ENCODE data around the gene TRAF3IP1. TPM values are rescaled to one million over a fixed set of nuclear protein-coding genes. Genes with fewer than 3 reads are reported as not detected.
A peak's percentile ranks its signal among the peaks of the same experiment; 100 is the strongest.

TRAF3IP1 gene
- total RNA-seq, 4 donors from 2014 or later = 19.9 to 38.6 (median 23.6) TPM

- peak; percentile 55 for DNase-seq (ENCODE audit: extremely low spot score)
- intact Hi-C loops (cut with DNase I) = no loop called here
- Histone ChIP-seq H3K27me3 (no peaks in the 10 kb centered on the region), H3K27ac (replicated peaks in 1 of 4) (peak overlapping the region in 3 of 4 donors; percentile 64 to 81 (median 72)), H3K36me3 (peaks cover 31 to 83% (median 55%) of the 10 kb centered on the region in 4 donors), H3K9me3 (no peaks in the 10 kb centered on the region), H3K4me3 (no peak overlapping the region), H3K4me1 (peaks cover 20 to 33% (median 27%) of the 10 kb centered on the region in 4 donors)
- no peak for TF ChIP-seq POLR2AphosphoS5 (IDR thresholded peaks at IDR 0.05)
- TF ChIP-seq EP300 (IDR thresholded peaks at IDR 0.05) = no peak
- TF ChIP-seq POLR2A (IDR thresholded peaks at IDR 0.05; ENCODE audit: low read depth) = no peak
- no peak for TF ChIP-seq CTCF (IDR thresholded peaks at IDR 0.05)
- WGBS = 87% methylated on average over 8 of the region's 8 CpGs
Observed at GRCh38 chr2:238449241-238449640, 128.9 kb downstream of the TRAF3IP1 start.

- Histone ChIP-seq H3K4me1 (peaks cover 20 to 33% (median 27%) of the 10 kb centered on the region in 4 donors), H3K4me3 (no peak overlapping the region), H3K27ac (replicated peaks in 1 of 4) (peak overlapping the region; percentile 64 to 81 (median 68)), H3K27me3 (no peaks in the 10 kb centered on the region), H3K9me3 (no peaks in the 10 kb centered on the region), H3K36me3 (peaks cover 23 to 76% (median 48%) of the 10 kb centered on the region in 4 donors)
- intact Hi-C loops (cut with DNase I) = no loop called here
- TF ChIP-seq CTCF (IDR thresholded peaks at IDR 0.05) (no peak), POLR2AphosphoS5 (IDR thresholded peaks at IDR 0.05) (peak in 1 of 2 donors; percentile 60)
- peak; percentile 93 for DNase-seq (ENCODE audit: extremely low spot score)
- 67% methylated on average over 9 of the region's 9 CpGs for WGBS
Observed at GRCh38 chr2:238449909-238450417, 129.6 kb downstream of the TRAF3IP1 start.

- H3K4me1 ChIP-seq = peaks cover 20 to 33% (median 27%) of the 10 kb centered on the region in 4 donors
- TF ChIP-seq EP300 (IDR thresholded peaks at IDR 0.05) (peak; percentile 30), CTCF (IDR thresholded peaks at IDR 0.05) (no peak), POLR2AphosphoS5 (IDR thresholded peaks at IDR 0.05) (peak; percentile 33 to 40)
- peak; percentile 90 for DNase-seq (ENCODE audit: extremely low spot score)
- H3K4me3 ChIP-seq = no peak overlapping the region
- H3K36me3 ChIP-seq = peaks cover 18 to 71% (median 43%) of the 10 kb centered on the region in 4 donors
- no peaks in the 10 kb centered on the region for H3K9me3 ChIP-seq
- intact Hi-C loops (cut with DNase I) = no loop called here
- H3K27ac ChIP-seq (replicated peaks in 1 of 4) = peak overlapping the region; percentile 64 to 81 (median 68)
- WGBS = 51% methylated on average over 9 of the region's 11 CpGs
- H3K27me3 ChIP-seq = no peaks in the 10 kb centered on the region
Observed at GRCh38 chr2:238450440-238450861, 130.1 kb downstream of the TRAF3IP1 start.

Small RNA genes within 50 kb of the gene (small RNA-seq; reads per million reads assigned to genes)
- gene RNU6-234P = 0 reads per million in 3 donors

Other genes starting within 250 kb of the TRAF3IP1 start
- gene ESPNL, start 220.2 kb upstream of the TRAF3IP1 start, total RNA-seq = 1 to 10 TPM in 1 of 4 donors, under 1 TPM in 2, not detected in 1; 0.78 to 1.3 (median 0.83) TPM
- gene KLHL30, start 181.8 kb upstream of the TRAF3IP1 start, total RNA-seq = 1 to 10 TPM; 1.2 to 8.0 (median 4.4) TPM
- gene ERFE, start 161.5 kb upstream of the TRAF3IP1 start, total RNA-seq = under 1 TPM in 2 of 4 donors, not detected in 2; 0.39 to 0.66 TPM
- gene ILKAP, start 116.8 kb upstream of the TRAF3IP1 start, total RNA-seq = 10 to 100 TPM; 27.3 to 36.0 (median 34.3) TPM
- 10 to 100 TPM; 10.2 to 17.0 (median 11.2) TPM for gene HES6, start 80.5 kb upstream of the TRAF3IP1 start, total RNA-seq
- 10 to 100 TPM in 3 of 4 donors, 1 to 10 TPM in 1; 9.1 to 13.1 (median 11.1) TPM for gene PER2, start 31.9 kb upstream of the TRAF3IP1 start, total RNA-seq
- gene ASB1, start 106.4 kb downstream of the TRAF3IP1 start, total RNA-seq = 10 to 100 TPM; 19.9 to 42.1 (median 33.9) TPM